Brain microvascular endothelial cell (primary cell): Measurements from ENCODE around the gene C7orf33.
"Not testable (repeated sequence)": the region's sequence is repeated elsewhere in the genome, so short reads cannot be mapped to it uniquely, and the experiment has no call there.

Experiments
- DNase-seq: peaks from one replicate; pipeline ENCODE4 v3.0.0-alpha.2; 2020
- H3K27ac ChIP-seq: fragments of 250-450 bp; sonication (Bioruptor Pico); 2 replicates; pipeline ENCODE4 v1.5.1; 2020; ENCODE audit warnings: mild to moderate bottlenecking, moderate library complexity
- H3K27me3 ChIP-seq: fragments of 250-450 bp; sonication (Bioruptor Pico); replicated peaks from 2 replicates; pipeline ENCODE4 v1.5.1; 2020; ENCODE audit warnings: mild to moderate bottlenecking
- H3K36me3 ChIP-seq: fragments of 250-450 bp; sonication (Bioruptor Pico); replicated peaks from 2 replicates; pipeline ENCODE4 v1.5.1; 2020; ENCODE audit warnings: mild to moderate bottlenecking
- H3K4me3 ChIP-seq: 2 replicates; pipeline ENCODE4 v1.5.1; 2011; ENCODE audit warnings: low read depth, mild to moderate bottlenecking, control low read depth, low read length, moderate library complexity
- in situ Hi-C: cut with HindIII; loops from 2 replicates; pipeline ENCODE4 v1.10.0; 2017; ENCODE audit warnings: low sequenced_read_pairs, low pct_ligation_motif_present
- TF ChIP-seq, protein P1 (sequence below): IDR thresholded peaks from 2 replicates; pipeline ENCODE4 v1.5.1; 2011; ENCODE audit warnings: low read depth, mild to moderate bottlenecking, moderate library complexity, low read length, control low read depth, inconsistent platforms; ENCODE audit errors: missing control alignments

C7orf33 gene

DNA sequence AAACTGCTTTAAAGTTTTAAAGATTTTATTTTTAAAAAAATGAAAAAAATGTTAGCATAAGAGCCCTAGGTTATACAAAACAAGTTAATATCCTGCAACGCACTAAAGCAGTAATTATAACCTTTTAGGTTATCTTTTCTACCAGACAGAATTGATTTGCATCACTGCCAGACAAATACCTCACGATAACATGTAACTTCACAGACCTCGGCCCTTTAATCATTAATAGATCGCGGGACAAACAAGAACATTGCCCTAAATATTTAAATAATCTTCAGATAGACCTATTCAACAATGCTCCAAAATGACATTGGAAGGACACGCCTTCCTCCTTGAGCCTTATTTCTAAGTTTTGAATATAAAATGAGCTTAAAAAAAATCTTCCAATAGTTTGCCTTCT is 23.8 kb upstream of the C7orf33 start:
- no peaks in the 10 kb centered on the region for H3K36me3 ChIP-seq
- in situ Hi-C loops: no loop called here
- no peak overlapping the region for H3K4me3 ChIP-seq
- H3K27me3 ChIP-seq: no peaks in the 10 kb centered on the region
- DNase-seq: no peak
- TF ChIP-seq, protein P1, sequence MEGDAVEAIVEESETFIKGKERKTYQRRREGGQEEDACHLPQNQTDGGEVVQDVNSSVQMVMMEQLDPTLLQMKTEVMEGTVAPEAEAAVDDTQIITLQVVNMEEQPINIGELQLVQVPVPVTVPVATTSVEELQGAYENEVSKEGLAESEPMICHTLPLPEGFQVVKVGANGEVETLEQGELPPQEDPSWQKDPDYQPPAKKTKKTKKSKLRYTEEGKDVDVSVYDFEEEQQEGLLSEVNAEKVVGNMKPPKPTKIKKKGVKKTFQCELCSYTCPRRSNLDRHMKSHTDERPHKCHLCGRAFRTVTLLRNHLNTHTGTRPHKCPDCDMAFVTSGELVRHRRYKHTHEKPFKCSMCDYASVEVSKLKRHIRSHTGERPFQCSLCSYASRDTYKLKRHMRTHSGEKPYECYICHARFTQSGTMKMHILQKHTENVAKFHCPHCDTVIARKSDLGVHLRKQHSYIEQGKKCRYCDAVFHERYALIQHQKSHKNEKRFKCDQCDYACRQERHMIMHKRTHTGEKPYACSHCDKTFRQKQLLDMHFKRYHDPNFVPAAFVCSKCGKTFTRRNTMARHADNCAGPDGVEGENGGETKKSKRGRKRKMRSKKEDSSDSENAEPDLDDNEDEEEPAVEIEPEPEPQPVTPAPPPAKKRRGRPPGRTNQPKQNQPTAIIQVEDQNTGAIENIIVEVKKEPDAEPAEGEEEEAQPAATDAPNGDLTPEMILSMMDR: no peak
- no peak overlapping the region for H3K27ac ChIP-seq

DNA sequence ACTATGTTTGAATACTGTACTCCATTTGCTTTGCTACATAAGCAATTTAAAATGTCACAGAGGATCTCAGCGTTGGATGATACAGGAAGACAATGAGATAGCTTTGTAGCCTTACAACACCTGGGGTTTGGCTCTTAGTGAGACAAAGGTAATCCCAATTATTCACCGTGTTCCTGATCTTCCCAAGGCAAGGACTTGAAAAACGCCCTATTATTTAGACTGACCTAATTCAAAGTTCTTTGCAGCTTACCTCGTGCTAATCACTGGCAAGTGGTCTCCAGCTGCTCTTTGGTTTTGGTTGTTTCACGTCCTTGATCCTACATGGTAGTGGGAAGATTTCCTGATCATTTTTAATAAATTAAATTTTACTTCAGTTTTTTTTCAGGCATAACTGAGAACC is 23.0 kb upstream of the C7orf33 start:
- no peak overlapping the region for H3K27ac ChIP-seq
- H3K4me3 ChIP-seq: no peak overlapping the region
- TF ChIP-seq, protein P1: no peak
- no peaks in the 10 kb centered on the region for H3K27me3 ChIP-seq
- no peaks in the 10 kb centered on the region for H3K36me3 ChIP-seq
- DNase-seq: no peak
- in situ Hi-C loops: no loop called here

DNA sequence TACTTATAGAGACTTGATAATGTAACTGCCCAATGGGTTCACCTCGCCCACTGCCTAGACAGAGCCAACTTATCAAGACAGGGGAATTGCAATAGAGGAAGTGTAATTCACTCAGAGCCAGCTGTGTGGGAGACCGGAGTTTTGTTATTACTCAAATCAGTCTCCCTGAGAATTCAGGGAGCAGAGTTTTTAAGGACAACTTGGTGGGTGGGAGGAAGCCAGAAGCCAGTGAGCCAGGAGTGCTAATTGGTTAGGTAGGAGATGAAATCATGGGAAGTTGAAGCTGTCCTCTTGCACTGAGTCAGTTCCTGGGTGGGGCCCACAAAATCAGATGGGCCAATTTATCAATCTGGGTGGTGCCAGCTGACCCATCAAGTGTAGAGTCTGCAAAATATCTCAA is 20.1 kb upstream of the C7orf33 start:
- Histone ChIP-seq H3K27ac (no peak overlapping the region), H3K36me3 (no peaks in the 10 kb centered on the region), H3K4me3 (no peak overlapping the region), H3K27me3 (no peaks in the 10 kb centered on the region)
- no peak for DNase-seq
- TF ChIP-seq, protein P1: no peak
- in situ Hi-C loops: no loop called here

DNA sequence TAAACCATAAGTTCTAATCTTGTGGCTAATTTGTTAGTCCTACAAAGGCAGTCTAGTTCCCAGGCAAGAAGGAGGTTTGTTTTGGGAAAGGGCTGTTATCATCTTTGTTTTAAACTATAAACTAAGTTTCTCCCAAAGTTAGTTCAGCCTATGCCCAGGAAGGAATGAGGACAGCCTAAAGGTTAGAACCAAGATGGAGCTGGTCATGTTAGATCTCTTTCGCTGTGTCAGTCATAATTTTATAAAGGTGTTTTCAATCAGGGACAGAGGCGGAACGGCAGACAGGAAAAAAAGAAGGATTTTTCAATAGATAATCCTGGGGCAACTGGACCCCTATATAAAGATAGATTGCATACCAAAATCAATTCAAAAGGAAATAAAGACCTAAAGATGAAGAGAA is 19.6 kb upstream of the C7orf33 start:
- DNase-seq, H3K27me3 ChIP-seq: not testable (repeated sequence)

DNA sequence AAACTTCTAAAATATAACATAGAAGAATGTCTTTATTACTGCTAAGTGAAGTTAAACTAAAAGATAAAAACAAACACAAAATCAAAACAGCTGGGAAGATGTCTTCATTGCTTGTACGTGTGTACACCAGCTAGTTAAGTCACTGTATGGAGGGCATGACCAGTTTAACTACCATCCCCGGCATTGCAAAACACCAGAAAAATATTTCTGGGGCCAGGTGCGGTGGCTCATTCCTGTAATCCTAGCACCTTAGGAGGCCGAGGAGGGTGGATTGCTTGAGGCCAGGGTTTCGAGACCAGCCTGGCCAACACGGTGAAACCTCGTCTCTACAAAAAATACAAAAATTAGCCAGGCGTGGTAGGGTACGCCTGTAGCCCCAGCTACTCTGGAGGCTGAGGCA is 19.2 kb upstream of the C7orf33 start:
- in situ Hi-C loops: no loop called here
- TF ChIP-seq, protein P1: no peak
- no peak overlapping the region for H3K27ac ChIP-seq
- no peak overlapping the region for H3K4me3 ChIP-seq
- no peak for DNase-seq
- no peaks in the 10 kb centered on the region for H3K36me3 ChIP-seq
- H3K27me3 ChIP-seq: no peaks in the 10 kb centered on the region

More for the DNA sequence above, 19.6 kb upstream of the C7orf33 start:
- H3K36me3 ChIP-seq, in situ Hi-C loops, H3K4me3 ChIP-seq, H3K27ac ChIP-seq: not testable (repeated sequence)

DNA sequence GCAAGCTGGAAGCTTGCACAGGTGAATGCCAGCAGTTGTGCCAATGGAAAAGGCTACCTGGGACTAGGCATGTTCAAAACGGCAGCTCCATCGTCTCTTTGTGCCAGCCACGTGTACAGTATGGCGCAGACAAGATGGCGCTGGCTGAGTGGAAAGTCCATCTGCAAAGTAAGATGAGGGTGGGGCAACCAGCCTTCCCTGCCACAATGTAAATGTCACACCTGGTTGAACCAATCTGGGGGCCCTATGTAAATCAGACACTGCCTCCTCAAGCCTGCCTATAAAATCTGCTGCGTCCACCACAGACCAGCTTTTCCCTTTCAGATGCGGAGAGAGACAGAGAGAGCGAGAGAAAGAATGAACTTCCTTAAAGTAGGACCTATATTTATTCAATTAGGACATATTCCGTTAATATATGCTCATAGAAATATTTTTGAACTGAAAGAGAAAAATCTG is 18.5 kb upstream of the C7orf33 start:
- no peaks in the 10 kb centered on the region for H3K36me3 ChIP-seq
- in situ Hi-C loops: no loop called here
- TF ChIP-seq, protein P1: no peak
- no peak overlapping the region for H3K27ac ChIP-seq
- no peak for DNase-seq
- no peak overlapping the region for H3K4me3 ChIP-seq
- no peaks in the 10 kb centered on the region for H3K27me3 ChIP-seq

DNA sequence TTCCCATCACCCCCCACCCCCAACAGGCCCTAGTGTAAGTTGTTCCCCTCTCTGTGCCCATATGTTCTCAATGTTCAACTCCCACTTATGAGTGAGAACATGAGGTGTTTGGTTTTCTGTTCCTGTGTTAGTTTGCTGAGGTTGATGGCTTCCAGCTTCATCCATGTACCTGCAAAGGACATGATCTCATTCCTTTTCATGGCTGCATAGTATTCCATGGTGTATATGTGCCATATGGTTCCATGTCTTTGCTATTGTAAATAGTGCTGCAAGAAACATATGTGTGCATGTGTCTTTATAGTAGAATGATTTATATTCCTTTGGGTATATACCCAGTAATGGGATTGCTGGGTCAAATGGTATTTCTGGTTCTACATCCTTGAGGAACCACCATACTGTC is 17.0 kb upstream of the C7orf33 start:
- H3K27me3 ChIP-seq, H3K36me3 ChIP-seq, H3K4me3 ChIP-seq, H3K27ac ChIP-seq, in situ Hi-C loops, DNase-seq: not testable (repeated sequence)
